Hepatocyte (in vitro differentiated cells): ENCODE measurements around the gene LRRC61.

Experiments used
- CTCF ChIP-seq: fragments of 200-600 bp; sonication (generic); IDR thresholded peaks from 2 replicates; pipeline ENCODE4 v1.5.1; 2016; ENCODE audit warnings: antibody characterized with exemption, mild to moderate bottlenecking; ENCODE audit not compliant: poor library complexity
- EZH2 ChIP-seq: fragments of 200-600 bp; sonication (generic); IDR thresholded peaks from 2 replicates; pipeline ENCODE4 v1.6.1; 2016; ENCODE audit warnings: antibody characterized with exemption, mild to moderate bottlenecking, borderline replicate concordance
- EZH2phosphoT487 ChIP-seq: fragments of 200-600 bp; sonication (generic); IDR thresholded peaks from one replicate; pipeline ENCODE4 v1.6.1; 2018; ENCODE audit warnings: antibody characterized with exemption, mild to moderate bottlenecking, low read depth, moderate library complexity; ENCODE audit not compliant: unreplicated experiment, severe bottlenecking

GRCh38 chr7:150359622-150360362 lies 36.6 kb downstream of the LRRC61 start:
- no peak for TF ChIP-seq CTCF
- TF ChIP-seq EZH2 = no peak
- TF ChIP-seq EZH2phosphoT487 = no peak
